NCI-H2196 (cell line): ENCODE results near the gene DNAJC18.
A peak's percentile ranks its signal among the peaks of the same experiment; 100 is the strongest.

Experiments used
- DNase-seq: peaks from one replicate; lab custom pipeline; 2025; ENCODE audit not compliant: unreplicated experiment; lab: John Stamatoyannopoulos, UW

Gene DNAJC18

GRCh38 chr5:139406963-139407362, 32.4 kb downstream of the DNAJC18 start:
- DNase-seq: no peak

DNA sequence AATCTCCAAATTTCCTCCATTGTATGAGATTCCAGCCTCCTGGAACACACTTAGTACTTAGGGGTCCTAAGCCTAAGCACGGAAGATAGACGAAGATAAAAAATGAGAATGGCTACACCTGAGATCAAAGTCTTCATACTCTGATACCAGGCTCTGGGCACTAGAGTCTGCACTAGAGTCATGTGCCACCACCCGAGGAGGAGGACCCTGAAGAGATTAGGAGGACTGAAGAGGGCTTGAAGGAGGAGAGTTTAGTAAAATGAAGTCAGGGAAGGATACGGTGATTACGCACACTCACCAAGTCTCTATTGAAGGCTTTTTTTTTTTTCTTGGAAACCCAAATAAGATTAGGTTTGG, 34.9 kb downstream of the DNAJC18 start:
- DNase-seq: no peak

DNA sequence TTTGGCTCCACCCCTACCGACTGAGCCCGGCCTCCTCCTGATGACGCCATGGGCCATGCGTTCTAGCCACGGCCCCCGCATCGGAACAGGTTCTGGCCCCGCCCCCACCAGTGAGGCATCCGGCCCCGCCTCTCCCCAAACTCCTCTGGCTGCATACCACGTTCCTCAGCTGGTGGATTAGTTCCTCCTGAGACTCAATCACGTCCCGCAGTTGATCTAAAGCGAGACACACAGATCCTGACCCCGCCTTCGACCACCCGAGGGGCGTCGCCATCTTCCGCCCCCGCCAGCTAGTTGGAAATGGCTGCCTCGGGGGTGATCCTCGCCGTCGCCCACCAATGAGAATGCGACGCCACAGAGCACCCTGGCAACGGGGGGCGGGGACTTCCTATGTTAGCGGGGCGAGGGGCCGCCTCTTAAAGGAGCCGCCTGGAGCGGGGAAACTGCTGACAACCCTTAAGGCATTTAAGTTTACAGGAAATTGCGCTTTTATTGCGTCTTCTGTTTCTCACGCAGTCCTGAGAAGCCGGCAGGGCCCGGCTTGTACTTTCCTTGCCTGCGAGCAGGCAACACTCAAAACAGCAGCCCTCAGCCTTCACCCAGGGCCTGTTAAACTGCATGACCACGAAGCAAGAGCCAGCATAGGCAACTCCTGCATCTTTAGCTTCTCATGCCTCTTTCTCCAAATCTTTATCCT, 35.4 kb downstream of the DNAJC18 start, which contains the start of gene SPATA24:
TSS of gene SPATA24 (minus strand) at position 303 of the 697 bp plus-strand sequence. CDS start at position 274, 29 bp downstream.
- peak; percentile 98 for DNase-seq

DNA sequence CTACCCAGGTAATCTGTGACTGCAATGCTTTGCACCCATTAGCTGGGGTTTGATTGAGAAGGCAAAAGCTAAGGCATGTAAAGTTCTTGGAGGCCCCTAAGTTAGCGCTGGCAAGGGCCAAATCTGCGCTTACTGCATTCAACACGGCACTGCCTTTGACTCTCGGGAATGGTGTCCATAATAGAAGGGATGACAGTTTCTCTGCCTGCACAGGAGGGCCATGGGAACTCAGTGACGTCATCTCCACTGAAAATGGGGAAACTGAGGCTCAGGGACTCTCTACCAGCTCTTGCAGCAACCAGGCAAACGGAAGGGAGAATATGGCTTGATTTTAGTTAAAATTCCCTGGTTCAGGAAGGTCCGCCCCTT, 35.9 kb downstream of the DNAJC18 start:
- no peak for DNase-seq

- DNase-seq: no peak
Measured at GRCh38 chr5:139402561-139403158, 36.7 kb downstream of the DNAJC18 start.

DNA sequence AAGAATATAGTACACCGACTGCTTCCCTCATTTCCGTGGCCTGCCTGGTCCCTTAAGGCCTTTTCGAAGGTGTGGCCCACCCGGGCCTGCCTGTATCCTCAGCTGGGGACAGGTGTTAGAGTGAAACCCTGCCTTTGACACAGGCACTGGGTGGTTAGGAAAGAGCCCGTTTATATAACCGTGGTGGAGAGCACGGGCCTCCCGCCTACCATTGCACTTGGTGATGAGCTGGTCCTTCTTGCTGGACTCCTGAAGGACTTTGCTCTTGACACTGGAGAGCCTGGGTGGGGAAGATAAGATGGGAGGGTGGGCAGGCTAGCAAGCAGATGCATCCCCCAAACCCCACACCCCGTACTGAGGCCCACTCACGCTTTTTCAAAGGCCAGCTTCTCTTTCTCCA, 37.8 kb downstream of the DNAJC18 start:
- DNase-seq: no peak

GRCh38 chr5:139399501-139400121, 39.7 kb downstream of the DNAJC18 start:
- DNase-seq: no peak

DNA sequence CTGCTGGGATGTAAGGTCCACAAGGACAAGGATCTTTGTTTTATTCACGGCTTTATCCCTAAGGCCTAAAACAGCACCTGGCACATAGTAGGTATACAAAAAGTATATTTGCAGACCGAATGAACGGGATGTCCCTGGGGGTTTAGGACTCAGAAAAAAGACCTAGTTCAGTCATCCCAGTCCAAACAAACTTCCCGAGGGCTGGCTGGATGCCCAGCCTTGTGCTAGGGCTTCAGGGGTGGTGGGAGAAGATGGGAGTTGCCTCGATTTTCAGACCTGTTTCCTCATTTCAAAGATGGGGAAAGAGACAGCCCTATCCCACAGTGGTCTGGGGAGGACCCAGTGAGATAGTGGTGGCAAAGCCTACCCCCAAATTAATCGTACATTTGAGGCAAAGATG, 41.4 kb downstream of the DNAJC18 start:
- DNase-seq: no peak

- no peak for DNase-seq
Measured at GRCh38 chr5:139396691-139397090, 42.6 kb downstream of the DNAJC18 start.

- no peak for DNase-seq
Measured at GRCh38 chr5:139395844-139396640, 43.3 kb downstream of the DNAJC18 start.

DNA sequence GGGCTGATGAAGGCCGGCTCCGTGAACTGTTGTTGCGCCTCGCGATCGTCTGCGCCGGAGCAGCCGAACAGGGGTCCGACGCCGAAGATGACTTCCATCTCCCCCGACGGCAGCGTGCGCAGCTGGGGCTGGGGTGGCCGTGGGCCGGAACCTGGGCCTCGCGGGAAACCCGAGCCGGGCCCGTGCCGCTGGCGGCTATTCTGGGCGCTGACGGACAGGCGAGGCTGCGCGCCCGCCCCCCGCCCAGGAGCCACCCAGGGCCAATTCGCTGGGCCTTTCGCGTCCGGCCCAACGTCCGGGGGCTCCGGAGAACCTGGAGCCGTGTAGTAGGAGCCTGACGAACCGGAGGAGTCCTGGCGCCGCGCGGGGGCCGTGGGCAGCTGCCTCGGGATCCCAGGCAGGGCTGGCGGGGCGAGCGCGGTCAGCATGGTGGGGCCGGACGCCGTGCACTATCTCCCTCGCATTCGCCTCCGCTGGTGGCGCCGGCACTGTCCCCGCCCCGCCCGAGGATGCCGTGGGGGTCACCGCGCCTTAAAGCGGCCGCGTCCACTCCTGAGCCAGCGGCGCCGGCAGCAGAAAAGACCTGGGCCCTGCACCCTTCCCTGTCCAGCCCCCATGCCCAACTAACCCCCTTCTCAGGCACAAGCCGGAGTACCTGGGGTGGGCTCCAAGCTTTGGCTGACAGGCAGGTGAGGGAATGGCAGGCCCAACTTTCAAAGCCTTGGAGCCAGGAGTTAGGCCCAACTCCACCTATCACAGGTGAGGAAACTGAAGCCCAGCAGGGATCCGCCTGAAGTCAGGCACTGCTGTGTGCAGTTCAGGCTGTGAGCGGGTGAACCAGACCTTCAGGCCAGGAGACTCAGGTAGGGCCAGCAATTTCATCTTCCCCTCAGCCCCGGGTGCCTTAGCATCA, 44.4 kb downstream of the DNAJC18 start, which contains the start of gene PROB1:
TSS of gene PROB1 (minus strand) at position 451 of the 913 bp plus-strand sequence. CDS start at position 428, 23 bp downstream.
- no peak for DNase-seq

DNA sequence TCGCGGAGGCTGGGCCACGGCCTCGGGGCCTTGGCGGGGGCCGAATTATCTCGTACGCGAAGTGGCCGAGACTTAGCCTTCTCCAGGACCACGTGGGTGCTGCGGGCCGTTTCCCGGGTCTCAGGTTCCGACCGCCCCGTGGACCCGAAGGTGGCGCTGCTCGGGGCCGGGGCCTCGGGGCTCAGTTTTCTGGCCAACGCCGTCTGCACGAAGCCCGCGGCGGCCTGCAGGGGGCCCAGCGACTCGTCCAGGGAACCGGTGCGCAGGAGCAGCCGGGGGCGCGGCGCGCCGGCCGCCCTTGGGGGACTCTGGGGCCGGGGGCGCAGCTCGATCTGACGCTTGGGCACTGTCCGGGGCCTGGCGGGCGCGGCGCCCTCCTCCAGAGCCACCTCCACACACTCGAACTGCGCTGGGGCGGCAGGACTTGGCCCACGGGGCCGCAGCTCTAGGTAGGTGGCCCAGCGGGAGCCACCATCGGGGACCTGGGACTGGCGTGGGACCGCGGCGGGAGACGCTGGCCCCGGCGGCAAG, 45.1 kb downstream of the DNAJC18 start:
- DNase-seq: no peak

DNA sequence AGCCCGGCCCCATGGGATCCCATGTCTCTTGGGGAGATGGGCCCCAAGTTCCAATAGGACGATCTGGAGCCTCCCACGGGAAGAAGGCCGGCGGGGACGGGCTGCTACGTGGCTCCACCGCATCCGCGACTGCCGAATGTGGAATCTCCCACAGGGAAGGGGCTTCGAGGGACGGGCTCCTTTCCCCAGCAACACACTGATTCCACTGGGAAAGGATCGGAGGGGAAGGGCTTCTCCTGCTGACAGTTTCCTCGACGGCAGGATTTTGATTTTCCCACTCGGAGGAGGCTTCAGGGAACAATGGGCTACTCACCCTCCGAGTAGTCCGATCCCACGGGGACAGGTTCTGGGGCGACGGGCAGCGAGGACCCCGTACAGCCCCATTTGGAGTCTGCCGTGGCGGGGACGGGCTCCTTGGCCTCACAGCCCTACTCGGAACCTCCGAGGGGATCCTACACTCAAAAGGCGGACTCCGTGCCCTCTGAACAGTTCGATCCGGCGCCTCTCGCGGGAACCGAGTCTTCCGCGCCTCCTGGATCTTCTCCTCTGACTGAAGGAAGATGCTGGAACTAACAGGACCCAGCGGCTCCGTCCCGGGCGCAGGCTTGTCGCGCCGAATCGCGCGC, 45.7 kb downstream of the DNAJC18 start:
- DNase-seq: no peak

GRCh38 chr5:139392678-139393496, 46.4 kb downstream of the DNAJC18 start:
- DNase-seq: peak; percentile 76

DNA sequence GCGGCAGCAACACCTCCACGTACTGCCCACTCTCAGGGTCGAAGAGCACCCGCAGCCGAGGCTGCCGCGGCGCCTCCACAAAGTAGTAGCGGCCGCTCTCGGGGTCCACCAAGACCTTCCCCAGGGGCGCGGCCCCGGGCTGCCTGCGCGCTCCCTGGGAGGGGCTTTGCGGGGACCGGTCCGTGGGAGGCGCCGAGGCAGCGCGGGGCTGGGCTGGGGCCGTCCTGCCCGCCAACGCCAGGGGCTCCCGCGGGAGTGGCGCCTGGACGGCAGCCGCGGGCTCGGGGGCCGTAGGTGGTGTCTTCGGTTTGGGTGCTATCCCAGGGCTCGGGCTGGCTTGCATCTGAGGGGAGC, 47.0 kb downstream of the DNAJC18 start:
- no peak for DNase-seq

GRCh38 chr5:139391570-139392323, 47.6 kb downstream of the DNAJC18 start:
- no peak for DNase-seq

- DNase-seq: no peak
Measured at GRCh38 chr5:139390639-139391569, 48.4 kb downstream of the DNAJC18 start.
